GM18873 (cell line): ENCODE measurements around the gene ZBED4.

Experiments used
- ATAC-seq: cut with Tn5 transposase; IDR thresholded peaks from one replicate; pipeline ENCODE4 v1.9.1; 2021; ENCODE audit warnings: mild to moderate bottlenecking, moderate library complexity, moderate number of reproducible peaks; ENCODE audit not compliant: unreplicated experiment, low FRiP score

Gene ZBED4

DNA sequence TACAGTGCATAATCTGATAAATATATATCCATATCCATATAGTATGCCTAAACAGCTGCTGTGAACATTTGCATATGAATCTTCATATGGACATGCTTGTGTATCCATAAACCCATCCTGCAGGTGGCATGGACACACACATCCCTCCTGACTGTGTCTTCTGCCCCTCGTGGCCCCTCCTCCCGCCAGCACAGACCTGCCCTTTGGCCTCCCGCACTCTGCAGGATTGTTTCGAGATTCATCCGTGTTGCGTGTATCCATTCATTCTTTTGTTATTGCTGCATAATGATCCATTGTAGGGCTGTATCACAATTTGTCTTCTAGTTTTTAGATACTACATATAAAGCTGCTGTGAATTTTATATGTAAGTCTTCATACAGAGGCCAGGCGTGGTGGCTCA, 24.0 kb downstream of the ZBED4 start:
- no peak for ATAC-seq

DNA sequence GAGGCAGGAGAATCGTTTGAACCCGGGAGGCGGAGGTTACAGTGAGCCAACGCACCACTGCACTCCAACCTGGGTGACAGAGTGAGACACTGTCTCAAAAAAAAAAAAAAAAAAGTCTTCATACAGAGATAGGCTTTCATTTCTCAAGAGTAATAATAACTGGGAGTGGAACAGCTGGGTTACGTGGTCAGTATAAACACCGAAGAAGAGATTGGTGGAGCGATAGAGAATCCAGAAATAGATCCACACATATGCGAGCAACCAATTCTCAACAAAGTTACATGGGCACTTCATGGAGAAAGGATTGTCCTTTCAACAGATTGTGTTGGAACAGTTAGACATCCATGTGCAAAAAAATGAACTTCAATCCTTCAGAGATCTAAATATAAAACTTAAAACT, 24.6 kb downstream of the ZBED4 start:
- ATAC-seq: no peak

DNA sequence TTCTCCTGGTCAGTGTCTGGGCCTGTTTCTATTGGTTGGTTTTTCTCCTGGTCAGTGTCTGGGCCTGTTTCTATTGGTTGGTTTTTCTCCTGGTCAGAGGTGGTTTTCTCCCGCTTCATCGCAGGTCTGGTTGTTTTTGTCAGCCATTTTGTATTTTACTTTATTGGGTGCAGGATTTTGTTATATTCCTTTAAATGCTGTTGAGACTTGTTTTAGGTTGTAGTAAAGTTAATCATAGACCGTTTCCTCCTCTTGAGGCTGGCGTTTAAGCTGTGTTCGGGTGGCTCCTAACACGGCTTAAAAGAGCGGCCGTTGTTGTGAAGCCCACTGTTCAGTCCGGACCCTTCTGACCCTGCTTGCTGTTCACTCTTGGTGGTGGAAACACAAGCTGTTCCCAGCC, 26.2 kb downstream of the ZBED4 start:
- ATAC-seq: no peak

DNA sequence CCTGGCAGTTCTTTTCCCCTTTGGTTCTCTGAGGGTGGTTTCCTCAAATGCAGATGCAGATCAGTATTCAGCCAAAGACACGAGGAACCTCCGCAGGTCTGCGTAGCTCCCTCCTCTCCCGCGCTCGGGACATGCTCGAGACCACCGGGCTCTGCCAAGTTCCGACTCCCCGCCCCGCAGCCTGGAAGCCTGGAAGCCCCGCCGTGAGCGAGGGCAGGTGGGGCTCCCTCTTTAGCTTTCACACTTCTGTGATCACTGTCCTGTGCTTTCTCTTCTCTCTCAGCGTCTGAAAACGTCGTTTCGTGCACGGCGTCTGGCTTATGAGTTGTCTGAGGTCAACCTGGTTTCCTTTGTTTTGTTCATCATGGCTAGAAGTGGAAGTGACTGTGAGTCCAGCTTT, 26.6 kb downstream of the ZBED4 start:
- ATAC-seq: no peak

DNA sequence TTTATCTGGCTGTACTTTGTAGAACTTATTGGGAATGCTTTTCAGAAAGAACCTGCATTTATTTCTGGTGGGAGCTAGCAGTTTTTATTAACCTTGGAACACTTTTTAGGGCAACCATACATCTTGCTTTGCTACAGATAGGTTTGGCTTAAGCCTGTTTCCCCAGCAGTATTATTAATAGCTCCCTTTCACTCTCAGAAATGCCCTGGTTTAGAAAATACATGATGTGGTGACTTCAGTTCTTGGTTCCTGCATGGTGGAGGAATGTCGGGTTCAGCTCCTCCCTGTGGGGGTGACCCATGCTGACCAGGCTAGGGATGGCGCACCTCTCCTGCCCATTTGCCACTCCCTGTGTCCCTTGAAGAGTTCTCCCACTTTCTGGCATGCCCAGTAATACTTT, 28.2 kb downstream of the ZBED4 start:
- no peak for ATAC-seq

DNA sequence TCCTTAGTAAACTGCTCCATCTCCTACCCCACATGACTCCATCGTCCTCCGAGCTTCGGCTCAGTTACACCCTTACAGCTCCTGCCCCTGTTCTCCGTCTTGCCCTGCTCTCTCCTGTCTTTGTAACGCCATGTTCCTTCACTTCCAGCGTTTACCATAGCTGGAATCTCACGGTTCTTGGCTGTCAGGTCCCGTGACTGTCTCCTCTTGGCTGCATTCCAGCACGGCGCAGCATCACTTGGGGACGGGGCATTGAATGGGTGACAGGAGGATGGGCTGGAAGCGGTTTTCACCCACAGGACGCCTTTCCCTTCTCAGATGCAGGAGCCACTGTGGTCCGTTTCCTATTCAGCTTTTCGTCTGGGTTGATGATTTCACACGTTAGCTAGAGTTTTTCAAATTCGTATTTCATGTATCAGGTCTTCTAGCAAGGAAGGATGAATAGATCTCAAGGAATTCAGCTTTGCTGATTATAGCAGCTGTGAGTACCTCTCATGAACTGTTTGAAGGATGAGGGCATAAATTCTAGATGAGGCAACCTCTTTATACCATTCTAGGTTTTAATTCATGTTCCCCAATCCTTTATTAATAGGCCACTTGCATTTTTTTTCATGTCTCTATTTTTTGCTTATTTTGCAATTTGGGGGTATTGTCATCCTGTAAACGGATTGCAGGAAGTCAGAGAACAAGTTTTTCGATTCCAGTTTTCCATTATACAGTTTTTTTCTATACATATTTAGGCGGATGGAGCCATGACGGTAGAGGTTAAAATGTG, 29.1 kb downstream of the ZBED4 start:
- no peak for ATAC-seq

DNA sequence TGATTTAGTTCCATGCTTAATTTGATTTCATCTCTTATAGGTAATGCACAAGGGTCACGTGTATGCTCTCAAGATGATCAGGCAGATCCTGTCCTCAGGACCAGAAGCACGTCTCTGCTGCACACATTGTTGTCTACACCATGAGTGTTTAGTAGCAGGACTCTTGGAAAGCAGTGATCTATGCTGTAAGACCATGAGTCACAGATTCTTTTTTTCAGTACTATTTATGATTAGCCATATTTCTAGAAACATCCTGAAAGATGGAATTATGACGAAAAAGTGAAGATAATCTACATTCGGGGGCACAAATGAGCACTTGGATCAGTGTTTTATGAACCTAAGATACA, 29.6 kb downstream of the ZBED4 start:
- no peak for ATAC-seq

DNA sequence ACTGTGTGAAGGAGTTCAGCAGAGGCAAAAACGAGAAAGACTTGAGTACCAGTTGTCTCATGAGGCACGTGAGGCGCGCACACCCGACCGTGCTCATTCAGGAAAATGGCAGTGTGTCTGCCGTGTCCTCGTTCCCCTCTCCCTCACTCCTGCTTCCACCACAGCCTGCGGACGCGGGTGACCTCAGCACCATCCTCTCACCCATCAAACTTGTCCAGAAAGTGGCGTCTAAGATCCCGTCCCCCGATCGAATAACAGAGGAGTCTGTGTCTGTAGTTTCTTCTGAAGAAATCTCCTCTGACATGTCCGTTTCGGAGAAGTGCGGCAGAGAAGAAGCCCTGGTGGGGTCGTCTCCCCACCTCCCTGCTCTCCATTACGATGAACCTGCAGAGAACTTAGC, 30.4 kb downstream of the ZBED4 start:
- no peak for ATAC-seq

DNA sequence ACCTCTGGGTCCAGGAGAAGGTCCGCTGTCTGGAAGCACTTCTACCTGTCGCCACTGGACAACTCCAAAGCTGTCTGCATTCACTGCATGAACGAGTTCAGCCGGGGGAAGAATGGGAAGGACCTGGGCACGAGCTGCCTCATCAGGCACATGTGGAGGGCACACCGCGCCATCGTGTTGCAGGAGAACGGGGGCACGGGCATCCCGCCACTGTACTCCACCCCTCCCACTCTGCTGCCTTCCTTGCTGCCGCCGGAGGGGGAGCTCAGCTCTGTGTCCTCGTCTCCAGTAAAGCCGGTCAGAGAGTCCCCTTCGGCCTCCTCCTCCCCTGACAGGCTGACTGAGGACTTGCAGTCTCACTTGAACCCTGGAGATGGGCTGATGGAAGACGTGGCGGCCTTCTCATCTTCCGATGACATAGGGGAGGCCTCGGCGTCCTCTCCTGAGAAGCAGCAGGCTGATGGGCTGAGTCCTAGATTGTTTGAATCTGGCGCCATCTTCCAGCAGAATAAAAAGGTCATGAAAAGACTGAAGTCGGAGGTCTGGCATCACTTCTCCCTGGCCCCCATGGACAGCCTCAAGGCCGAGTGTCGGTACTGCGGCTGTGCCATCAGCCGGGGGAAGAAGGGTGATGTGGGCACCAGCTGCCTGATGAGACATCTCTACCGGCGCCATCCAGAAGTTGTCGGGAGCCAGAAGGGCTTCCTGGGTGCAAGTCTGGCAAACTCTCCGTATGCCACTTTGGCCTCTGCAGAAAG, 31.0 kb downstream of the ZBED4 start:
- no peak for ATAC-seq

DNA sequence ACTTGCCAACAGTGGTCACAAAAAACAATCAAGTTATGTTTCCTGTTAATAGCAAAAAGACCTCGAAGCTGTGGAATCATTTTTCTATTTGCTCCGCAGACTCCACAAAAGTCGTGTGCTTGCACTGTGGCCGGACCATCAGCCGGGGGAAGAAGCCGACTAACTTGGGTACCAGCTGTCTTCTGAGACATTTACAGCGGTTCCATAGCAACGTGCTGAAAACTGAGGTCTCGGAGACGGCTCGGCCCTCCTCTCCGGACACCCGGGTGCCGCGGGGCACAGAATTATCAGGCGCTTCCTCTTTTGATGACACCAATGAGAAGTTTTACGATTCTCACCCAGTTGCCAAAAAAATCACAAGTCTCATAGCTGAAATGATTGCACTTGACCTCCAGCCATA, 31.6 kb downstream of the ZBED4 start:
- no peak for ATAC-seq

DNA sequence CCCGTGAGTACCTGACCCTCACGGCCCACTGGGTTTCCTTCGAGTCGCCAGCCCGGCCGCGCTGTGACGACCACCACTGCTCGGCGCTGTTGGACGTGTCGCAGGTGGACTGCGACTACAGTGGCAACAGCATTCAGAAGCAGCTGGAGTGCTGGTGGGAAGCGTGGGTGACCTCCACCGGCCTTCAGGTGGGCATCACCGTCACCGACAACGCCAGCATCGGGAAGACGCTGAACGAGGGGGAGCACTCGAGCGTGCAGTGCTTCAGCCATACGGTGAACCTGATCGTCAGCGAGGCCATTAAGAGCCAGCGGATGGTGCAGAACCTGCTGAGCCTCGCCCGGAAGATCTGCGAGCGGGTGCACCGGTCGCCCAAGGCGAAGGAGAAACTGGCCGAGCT, 32.2 kb downstream of the ZBED4 start:
- ATAC-seq: no peak

DNA sequence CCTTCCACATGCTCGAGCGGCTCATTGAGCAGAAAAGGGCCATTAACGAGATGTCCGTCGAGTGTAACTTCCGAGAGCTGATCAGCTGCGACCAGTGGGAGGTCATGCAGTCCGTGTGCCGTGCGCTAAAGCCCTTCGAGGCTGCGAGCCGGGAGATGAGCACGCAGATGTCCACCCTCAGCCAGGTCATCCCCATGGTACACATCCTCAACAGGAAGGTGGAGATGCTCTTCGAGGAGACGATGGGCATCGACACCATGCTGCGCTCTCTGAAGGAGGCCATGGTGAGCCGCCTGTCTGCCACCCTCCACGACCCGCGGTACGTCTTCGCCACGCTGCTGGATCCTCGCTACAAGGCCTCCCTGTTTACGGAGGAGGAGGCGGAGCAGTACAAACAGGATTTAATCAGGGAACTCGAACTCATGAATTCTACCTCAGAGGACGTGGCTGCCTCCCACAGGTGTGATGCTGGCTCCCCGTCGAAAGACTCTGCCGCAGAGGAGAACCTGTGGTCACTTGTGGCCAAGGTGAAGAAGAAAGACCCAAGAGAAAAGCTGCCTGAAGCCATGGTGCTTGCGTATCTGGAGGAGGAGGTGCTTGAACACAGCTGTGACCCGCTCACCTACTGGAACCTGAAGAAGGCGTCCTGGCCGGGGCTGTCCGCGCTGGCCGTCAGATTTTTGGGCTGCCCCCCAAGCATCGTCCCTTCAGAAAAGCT, 32.9 kb downstream of the ZBED4 start:
- no peak for ATAC-seq

DNA sequence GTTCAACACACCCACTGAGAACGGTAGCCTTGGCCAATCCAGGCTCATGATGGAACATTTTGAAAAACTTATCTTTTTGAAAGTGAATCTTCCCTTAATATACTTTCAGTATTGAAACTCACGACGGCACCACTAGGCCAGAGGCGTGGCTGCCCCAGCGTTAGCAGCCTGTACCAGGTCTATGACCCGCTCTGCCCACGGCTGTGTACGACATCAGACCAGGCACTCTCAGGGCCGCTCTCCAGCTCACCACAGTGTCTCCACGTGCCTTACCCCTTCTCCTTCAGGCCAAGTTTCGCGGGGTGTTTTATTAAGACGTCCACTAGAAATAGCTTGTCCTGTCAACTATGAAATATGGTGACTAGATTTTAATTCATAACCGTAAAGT, 33.4 kb downstream of the ZBED4 start:
- no peak for ATAC-seq

DNA sequence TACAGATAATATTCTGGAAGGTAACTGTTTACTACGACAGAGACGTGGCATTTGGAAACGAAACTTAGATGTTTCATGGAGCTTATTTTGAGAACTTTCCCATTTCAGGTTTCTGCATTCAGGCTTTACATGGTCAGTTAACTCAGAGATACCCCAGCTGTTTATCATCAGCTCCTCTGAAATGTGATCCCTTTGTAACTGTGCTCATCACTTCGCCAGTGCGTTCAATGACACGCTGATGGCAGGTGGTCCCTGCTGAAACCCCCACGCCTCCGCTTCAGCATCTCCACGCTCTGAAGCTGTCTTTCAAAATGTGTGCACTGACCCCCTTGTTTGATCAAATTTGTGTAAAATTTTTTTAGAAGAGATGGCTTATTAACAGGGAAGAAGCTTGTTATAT, 34.1 kb downstream of the ZBED4 start:
- ATAC-seq: no peak

DNA sequence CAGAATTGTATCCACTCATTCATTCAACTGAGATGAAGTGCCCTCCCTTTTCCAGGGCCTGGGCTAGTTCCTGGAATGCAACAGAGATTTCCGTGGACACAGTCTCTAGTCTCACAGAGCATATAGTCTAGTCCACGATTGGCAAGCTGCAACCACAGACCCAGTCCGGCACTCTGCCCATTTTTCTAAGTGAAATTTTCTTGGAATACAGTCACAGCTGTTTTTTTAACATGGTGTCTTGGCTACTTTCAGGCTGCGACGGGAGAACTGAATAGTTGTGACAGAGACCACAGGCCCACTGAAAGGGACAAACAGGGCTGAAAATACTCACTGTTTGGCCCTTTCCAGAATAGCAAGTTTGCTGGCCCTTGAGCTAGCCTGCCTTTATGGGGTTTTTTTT, 35.4 kb downstream of the ZBED4 start:
- ATAC-seq: no peak

DNA sequence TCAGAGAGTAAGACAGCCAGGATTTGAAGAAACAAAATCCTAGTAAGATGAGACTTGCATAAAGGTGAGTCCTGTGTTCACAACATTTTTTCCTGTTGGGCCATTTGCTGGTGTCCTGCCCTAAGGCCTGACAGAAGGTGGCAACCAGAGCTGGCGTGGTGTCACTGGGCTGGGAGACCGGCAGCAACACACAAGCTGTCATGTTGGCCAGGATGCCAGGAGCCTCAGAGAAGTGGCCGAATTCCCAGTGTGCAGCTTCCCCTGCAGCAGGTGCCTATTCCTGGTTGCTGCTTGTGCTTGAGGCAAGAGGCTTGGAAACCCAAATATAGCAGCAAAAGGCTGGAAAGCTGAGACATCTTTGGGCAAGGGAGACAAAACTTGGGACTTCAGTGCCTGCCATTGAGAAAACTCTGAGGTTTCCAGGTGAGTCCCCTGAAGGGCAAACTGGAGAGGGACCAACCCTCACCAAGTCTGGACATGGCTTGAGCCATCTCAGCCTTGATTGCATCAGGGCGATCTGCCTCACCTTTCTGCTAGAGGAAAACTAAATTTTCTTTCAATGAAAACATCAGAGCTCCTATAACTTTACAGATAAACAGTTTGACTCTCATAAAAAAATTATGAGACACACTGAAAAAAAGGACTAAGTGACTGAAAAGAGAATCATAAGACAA, 38.7 kb downstream of the ZBED4 start:
- ATAC-seq: no peak

DNA sequence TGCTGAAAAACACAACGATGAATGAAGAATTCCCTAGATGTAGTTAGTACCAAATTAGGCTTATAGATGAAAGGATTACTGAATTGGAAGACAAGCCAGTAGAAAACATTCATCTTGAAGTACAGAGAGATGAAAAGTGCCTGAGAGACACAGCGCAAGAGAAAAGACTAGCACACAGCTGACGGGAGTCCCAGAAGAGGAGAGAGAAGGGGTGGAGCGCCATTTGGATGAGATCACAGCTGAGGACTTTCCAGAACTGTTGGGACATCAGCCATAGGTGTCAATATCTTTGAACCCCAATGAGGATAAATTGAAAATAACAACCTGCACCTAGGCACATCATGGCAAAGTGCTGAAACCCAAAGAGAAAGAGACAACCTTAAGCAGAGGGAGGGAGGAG, 39.4 kb downstream of the ZBED4 start:
- no peak for ATAC-seq

DNA sequence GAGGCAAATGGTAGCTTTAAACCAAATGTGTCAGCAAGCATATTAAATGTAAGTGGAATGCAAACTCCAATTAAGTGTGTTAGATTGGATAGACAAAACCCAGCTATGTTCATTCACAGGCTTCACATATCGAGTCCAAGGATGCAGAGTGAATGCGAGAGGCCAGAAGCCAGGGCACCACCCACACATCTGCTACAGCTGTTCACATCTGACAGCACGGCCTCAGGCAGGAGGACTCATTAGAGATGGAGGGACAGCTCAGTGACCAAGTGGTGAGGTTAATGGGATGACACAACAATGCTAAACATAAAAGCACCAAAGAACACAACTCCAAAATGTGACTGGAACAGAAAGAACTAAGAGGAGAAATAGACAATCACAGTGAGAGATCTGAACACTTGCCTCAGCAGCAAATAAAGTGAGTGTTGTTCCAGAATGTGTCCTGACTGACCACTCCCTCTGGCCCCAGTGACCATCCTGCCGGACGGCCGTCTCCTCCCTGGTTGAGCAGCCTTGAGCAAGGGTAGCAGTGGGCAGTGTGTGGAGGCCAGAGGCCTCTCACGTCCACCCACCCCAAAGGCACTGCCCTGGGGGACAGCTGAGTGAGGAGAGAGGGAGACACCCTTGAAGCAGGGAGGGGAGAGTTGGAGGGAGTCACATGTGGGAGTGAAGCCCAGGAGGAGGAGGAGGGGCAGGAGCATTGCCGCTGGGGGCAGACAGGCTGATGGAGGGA, 40.8 kb downstream of the ZBED4 start:
- ATAC-seq: no peak

DNA sequence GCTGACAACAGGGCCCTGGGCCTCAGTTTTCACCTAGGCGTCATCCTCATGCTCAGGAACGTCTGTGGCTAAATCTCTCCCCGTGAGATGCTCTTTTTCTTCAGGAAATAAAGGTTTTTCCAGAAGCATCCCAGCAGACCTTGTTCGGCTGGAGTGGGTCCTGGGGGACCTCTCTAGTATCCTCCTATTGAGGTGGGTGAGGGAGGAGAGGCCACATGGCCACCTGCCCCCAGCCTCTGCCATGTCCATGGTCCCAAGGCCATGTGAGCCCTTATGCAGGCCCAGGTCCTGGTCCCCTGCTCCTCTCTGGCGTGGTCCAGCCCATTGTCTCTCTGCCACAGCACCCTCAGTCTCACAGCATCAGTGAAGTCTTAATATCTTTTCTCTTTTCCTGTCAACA, 42.6 kb downstream of the ZBED4 start:
- ATAC-seq: no peak

DNA sequence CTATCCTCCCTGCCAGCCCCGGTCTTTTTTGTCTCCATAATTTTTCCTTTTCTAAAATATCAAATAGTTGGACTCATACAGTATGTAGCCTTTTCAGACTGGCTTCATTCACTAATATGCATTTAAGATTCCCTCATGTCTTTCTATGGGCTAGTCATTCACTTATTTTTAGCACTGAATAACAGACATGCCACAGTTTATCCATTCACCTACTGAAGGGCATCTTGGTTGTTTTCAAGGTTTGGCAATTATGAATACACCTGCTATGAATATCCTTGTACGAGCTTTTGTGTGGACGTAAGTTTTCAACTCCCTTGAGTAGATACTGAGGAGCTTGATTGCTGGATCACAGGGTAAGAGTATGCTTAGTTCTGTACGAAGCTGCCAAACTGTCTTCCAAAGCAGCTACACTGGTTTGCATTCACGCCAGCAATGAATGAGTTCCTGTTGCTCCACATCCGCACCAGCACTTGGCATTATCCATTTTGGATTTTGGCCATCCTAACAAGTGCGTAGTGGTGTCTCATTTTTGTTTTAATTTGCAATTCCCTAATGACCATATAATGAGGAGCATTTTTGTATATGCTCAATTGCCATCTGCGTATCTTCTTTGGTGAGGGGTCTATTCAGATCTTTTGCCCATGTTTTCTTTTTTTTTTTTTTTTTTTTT, 43.5 kb downstream of the ZBED4 start:
- ATAC-seq: no peak
